CD4-positive, alpha-beta T cell treated with Interferon gamma for 1 hour (primary cell): ENCODE measurements around the gene LUZP2.

Experiments
- DNase-seq: peaks from one replicate; pipeline ENCODE4 v3.0.0-alpha.2; 2020

LUZP2 gene

DNA sequence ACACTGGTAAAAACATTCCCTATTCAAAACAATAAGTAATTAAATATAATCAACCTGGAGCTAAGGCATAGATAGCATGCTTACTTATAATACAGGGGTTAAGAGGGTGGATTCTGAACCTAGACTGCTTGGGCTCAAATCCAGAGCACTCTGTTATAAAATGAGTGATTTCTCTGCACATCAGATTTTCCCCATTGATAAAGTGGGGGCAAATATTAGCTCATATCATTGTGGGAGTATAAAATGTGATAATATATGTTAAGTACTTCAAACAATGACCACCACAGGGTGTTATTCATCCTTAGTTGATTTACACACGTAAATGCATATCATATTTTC lies 139.4 kb downstream of the LUZP2 start:
- DNase-seq = no peak

DNA sequence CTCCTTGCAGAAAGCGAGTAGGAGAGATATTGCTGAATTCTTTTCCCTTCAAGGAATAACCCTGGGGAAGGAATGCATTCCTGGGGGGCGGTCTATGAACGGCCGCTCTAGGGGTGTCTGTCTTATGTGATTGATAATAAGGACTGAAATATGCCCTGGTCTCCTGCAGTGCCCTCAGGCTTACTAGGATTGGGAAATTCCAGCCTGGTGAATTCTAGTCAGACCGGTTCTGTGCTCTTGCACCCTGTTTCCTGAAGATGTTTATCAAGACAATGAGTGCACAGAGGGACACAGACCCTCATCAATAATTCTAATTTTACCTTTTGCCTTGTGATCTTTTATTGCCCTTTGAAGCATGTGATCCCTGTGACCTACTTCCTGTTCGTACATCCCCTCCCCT lies 140.7 kb downstream of the LUZP2 start:
- DNase-seq = no peak

DNA sequence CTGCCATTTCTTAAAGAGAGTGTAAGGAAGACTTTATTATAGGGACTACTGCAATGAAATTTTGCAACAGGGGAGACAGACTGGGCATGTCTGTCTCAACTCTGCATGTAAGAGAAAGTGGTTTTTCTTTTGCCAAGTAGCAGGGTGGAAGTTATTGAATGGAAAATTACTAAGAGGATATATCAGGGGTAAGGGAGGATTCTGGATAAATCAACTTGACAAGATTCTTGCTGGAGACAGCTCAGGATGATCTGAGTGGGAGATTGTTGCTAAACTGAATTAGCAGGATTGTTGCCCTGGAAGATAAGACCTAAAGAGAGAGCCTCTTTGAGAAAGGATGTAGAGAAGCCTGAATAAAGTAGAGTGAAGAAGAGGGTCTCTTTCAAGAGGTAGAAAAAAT lies 145.8 kb downstream of the LUZP2 start:
- DNase-seq = no peak

DNA sequence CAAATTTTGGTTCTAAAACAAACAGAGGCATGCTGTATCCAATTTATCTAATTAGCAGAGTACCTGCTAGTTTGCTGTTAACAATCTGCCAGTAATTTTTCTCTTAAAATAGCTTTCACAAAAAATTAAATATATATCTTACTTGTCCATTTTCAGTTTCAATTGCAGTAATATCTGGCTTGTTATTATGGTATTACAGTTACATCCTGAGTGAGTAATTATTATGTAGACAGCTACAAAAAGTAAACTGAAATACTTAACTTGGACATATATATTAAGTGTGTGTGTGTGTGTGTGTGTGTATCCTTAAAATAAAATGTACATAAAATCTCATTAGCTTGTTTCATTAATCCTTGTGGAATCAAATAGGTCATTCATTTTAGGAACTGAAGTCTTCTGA lies 148.7 kb downstream of the LUZP2 start:
- DNase-seq = no peak

DNA sequence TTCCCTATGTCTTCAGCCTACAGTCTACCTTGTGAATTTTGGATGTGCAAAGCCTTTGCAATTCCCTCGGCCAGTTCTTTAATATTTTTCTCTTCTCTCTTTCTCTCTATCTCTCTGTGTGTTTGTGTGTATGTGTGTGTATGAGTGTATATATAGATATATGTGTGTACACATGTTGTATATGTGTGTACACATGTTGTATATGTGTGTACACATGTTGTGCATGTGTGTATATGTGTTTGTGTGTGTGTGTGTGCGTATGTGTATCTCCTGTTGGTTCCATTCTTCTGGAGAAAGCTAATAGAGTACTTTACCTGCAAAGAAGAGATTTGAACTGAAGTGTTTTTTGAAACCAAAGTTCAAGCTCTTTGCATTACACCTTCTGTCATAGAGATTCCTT lies 155.0 kb downstream of the LUZP2 start:
- DNase-seq = no peak

DNA sequence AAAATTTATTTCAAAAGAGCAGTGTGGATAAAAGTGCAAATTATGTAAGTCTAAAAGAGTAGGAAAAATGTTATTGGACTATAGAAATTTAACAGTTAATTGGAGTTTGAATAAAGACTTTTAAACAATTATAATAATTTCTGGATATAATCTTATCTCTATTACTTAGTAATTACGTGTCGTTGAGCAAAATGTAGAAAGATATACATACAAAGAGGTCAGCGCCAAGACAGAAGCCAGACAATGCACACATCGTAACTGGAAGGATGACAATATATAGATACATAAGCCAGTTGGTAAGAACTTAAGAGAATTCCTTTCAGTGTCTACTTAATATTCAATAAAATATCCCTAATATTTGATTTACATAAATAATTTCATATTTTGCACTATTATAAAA lies 157.0 kb downstream of the LUZP2 start:
- DNase-seq = no peak

DNA sequence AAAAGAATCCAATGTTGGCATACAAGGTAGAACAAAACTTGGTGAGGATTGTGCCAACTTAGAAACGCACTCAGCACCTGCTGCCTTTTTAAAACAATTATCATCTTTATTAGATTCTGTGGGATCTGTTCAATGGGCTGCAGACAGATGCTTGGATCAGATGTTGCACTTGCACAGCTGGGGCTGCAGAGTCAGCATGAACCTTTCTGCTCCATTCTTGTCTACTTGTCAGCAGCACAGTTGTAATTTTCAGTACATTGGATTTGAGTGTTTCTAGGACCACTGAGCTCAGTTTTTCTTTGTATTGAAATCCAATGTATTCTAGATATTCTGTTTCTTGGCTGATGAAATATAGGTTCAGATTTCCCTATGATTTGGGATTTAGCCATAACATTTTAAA lies 164.5 kb downstream of the LUZP2 start:
- no peak for DNase-seq

DNA sequence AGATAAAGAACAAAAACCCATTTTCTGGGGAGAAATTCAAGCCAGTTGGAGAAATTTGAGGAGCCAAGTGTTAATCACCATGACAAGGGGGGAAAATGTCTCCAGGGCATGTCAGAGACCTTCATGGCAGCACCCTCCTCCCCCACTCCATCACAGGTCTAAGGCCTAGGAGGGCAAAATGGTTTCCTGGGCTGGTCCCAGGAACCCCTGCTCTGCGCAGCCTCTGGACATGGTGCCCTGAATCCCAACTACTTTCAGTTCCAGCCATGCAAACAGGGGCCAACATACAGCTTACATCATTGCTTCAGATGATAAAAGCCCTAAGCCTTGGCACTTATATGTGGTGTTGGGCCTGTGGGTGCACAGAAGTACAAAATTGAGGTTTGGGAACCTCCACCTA lies 167.5 kb downstream of the LUZP2 start:
- DNase-seq = no peak

DNA sequence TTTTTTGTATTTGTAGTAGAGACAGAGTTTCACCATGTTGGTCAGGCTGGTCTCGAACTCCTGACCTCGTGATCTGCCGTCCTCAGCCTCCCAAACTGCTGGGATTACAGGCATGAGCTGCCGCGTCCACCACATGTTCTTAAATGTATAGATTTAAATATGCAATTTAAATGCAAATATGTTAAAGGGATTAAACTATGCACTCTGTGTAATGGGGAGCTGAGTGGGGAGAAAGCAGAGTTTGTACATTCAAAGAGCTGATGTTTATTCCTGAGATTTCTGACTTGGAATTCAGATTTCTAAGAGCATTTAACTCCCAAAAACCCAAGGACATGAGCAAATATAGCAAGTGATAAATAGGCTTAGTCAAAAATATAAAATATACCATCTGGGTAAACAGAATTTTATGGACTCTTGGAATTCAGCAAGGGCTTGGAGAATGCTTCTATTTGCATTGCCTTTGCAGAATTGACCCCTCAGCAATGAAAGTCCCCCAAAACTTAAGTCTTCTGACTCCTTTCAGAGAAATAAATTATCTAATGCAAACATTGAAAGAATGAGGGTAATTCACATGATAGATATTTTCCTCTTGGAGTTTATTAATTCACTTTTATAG lies 170.6 kb downstream of the LUZP2 start:
- no peak for DNase-seq

DNA sequence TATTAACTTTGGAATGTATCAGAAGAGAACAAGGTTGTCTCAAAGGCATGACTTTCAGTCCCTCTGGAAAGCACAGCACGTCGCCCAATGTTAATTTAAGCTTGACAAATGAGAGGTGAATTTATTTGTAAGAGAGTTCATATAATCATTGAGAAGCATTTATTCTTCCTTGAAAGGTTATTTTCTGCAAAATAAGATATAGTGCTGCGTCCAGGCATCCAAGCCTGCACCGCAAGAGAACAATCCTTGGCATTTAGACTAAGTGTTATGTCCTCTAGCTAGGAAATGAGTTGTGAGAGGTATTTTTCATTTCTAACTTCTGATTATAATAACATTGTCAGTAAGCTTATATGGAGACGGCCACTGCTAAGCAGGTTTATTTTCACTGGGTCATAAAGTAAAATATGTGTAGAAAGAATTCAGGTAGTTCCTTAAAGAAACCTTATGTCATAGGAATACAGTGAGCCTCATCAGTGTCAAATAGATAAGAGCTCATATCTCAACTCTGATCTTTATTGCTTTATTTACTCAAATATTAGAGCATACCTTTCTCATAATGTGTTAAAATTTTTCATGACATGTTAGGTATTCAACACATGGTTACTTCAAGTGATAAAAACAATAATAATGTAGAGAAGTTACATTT lies 182.0 kb downstream of the LUZP2 start:
- DNase-seq = no peak

DNA sequence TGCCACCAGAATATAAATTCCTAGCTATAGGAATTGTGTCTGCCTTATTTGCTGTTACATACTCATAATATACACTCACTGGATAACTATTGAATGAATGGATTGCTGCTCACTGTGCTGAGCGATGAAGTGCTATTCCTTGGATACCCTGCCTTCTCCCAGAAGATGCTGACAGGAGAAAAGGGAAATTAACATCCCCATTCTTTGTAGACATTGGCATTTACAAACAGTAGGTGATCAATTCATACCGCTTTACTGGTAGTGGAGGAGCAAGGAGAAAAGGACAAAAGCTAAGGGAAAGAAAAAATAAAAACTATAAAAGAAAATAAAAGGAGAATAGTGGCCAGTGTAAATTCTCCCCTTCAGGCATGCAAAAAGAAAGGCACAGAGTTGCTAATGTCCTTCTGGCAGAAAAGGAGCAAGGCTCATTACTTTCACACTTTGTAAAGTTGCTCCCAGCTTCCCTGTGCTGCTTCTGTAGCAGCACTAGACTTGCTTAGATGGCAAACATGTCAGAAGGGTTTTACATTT lies 183.0 kb downstream of the LUZP2 start:
- no peak for DNase-seq

DNA sequence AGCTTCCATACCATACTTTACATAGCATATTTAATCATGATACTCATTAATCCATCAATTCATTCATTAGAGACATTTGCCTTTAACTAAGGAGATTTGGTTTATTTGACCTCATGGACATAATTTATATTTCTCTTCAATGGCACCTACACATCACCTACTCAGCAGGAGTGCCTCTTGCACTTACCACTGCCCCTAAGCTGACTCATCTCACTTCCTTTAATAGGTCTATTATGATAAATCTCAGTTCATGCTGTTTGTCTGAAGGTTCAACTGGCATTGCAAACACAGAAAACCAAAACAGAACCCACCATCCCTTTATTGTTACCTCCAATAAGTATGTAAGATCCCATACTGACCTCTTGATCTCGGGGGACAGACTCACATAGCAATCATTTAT lies 186.7 kb downstream of the LUZP2 start:
- no peak for DNase-seq

DNA sequence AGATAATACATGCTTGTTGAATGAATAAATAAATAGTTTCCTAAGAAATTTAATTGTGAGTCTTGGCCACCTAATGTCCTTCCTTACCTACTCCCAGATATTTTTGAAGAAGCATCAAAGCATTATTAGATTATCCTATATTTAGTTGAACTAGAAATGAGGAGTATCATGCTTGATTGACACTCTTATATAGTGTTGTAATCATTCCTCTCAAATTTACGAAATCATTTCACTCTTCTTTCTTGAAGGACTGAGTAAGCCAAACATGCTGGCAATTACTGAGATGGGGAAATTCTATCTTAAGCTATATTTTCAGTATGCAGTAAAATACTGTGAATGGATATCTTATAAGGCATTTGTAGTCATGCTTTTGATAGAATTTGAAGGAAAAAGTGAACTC lies 189.0 kb downstream of the LUZP2 start:
- no peak for DNase-seq

DNA sequence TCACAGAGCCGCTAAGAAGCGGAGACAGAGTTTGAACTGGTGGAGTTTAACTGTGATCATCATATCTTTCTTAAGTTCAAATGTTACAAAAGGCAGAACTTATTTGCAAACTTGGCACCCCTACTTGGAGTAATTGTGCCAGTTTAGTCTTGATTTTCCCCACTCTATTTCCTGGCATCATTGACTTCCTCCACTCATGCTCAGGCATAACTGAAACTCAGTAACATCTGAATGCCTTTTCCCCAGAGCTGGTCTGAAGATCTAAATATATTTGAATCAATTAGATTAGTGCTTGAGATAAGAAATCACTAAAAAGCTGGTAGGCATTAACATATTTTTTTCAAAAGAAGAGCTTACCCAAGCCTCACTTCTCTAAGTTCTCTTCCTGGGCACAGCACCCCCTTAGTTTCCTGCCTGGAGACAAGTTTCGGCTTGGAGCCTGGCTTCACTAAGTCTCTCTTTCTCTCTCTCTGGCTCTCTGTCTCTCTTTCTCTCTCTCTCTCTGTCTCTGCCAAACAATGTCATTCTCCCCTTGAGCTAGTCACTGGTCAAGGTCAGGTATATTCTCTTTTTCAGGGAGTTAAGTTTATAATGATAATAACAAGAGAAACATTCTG lies 190.8 kb downstream of the LUZP2 start:
- DNase-seq = no peak

DNA sequence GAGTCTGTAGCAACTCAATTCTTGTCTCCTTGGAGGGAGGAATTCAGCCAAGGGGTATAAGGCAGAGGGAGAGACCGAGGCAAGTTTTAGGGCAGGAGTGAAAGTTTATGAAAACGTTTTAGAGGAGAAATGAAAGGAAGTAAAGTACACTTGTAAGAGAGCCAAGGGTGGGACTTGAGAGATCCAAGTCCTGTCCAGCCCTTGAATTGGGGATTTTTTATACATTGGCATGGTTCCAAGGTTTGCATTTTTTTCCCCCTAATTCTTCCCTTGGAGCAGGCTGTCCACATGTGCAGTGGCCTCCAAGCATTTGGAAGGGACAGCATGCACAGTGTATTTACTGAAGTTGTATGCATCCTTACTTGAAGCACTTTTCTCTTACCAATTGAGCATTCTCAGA lies 192.1 kb downstream of the LUZP2 start:
- DNase-seq = no peak

DNA sequence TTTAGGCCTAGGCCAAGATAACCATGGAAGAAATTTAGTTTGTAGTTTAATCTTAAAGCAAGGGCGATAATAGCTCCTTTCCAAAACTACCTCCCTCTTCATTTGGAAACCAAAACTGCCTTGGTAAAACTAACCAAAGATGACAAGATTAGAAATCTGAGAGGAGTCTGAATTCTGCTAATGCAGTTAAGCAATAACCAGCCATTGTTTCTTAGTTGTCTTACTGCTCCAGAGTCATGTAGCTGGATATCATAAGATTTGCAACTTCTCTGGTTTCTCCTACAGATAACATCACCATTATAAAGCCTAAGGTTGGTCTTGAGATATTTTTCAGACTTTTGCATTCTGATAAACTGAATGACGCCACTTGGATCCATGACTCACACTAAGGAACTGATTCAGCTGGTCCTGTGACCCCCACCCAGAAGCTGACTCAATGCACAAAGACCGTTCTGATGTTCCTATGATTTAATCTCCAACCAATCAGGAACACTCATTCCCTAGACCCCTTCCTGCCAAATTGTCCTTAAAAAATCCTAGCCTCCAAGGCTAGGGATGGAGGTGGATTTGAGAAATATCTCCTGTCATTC lies 200.8 kb downstream of the LUZP2 start:
- no peak for DNase-seq

DNA sequence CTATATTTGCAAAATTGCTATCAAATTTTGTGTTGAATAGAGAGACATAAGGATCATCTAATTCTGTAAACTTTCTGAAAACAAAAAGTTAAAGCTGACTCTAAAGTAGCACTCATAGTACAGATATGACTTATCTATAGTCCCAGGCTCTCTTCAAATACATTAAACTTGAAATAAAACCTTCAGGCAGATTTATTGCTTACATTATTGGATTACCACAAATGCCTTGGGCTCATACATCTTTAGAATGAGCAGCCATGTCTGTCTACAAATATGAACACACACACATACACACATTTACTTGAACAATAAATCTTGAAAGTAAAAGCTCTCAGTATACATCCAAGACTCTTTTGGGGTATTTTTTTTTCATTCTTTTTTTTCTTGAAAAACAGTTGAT lies 207.9 kb downstream of the LUZP2 start:
- DNase-seq = no peak

DNA sequence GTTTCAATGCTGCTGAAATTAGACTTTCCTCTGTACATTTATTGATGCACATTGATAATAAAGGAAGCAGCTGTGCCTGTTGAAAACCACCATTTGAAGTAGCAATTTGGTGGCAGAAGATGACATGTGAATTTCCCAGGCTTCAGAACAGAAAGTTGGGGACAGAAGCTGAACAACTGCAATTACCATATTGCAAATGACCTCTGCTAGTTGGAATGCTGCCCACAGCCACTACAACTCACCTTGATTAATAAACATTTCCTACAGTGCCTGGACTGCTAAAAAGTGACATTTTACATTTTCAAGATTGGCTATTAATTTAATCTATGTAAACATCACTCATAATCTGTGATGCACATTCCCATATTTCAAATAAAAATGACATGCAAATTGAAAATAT lies 208.6 kb downstream of the LUZP2 start:
- no peak for DNase-seq

DNA sequence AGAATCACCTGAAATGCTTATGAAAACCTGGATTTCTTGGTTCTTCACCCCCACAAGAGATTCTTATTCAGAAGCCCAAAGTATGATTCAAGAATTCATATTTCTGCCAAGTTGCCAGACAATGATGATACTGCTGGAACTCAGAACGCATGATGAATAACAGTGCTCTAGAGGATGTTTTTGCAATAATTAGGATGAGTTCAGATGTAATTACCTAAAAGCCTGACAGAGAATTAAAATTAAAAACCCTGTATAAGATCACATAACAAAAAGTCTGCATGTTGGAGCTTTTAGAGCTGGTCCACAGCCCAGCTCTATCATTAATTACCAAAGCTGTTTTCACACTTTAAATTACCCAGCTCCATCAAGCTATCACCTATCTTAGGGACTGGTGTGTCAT lies 211.8 kb downstream of the LUZP2 start:
- DNase-seq = no peak

DNA sequence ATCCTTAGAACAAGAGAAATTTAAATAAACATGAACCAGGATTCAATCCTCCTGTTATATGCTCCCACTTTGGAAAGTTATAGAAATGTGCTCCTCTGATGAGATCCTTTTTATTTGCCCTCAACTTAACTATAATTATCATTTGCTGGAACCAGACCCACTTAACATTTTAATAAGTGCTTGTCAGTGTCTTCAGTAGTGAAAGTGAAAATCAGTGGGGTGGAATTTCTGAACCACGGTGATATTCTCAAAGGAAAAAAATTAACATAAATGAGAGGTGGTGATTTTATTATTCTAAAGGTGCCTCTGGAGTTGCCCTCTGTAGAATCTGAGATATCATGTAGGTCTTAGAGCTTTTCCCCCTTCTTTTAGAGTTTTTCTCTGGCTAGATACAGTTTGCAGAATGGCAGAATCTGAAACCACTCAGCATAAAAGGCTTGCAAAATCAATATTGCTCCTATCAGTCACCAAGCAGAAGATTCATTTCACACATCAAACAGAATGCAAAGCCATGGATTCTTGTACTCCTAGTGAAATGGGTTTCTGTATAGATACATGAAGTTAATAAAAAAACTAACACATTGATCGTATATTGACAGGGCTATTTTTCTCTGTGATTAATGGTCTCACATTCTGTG lies 213.2 kb downstream of the LUZP2 start:
- no peak for DNase-seq

DNA sequence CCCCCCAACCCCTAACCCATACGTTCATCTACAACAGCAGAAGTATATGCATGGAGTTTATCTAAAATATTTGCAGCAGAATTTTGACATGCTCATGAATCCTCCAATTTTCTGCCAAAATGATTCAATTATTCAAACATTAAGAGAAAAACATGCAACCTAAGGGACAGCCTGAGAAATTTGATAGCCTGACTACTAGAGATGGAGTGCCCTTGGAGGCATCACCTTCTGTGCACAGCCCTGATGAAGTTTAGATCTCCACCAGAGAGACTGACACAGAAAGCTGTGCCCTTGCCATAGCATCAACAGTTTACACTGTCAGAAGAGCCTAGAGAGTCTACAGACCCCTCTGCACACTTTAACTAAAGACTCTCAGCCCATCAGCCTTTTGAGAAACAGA lies 217.7 kb downstream of the LUZP2 start:
- DNase-seq = no peak

DNA sequence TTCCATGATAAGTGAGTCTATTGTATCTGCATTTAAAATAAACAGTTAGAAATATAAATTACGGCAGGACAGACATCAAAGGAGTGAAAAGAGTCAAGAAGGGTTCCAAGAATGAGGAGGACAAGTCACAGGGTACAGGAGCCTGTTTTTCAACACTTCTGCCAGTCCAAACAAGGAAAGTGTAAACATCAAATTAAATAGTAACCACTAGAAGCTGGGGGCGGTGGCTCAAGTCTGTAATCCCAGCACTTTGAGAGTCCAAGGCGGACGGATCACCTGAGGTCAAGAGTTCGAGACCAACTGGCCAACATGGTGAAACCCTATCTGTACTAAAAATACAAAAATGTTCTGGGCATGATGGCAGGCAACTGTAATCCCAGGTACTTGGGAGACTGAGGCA lies 219.6 kb downstream of the LUZP2 start:
- DNase-seq = no peak

DNA sequence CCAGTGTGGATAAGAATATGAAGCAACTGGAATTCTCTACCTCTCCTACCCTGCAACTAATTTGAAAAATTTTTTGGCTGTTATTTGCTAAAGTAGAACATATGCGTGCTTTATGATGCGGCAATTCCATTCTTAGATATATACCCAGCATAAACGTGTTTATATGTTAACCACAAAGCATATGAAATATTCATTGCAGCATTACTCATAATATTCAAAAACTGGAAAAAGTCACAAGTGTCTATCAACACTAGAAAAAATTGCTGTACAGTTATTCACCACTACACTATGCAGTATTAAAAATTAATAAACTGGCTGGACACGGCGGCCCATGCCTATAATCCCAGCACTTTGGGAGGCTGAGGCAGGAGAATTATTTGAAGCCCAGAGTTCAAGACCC lies 226.4 kb downstream of the LUZP2 start:
- DNase-seq = no peak

DNA sequence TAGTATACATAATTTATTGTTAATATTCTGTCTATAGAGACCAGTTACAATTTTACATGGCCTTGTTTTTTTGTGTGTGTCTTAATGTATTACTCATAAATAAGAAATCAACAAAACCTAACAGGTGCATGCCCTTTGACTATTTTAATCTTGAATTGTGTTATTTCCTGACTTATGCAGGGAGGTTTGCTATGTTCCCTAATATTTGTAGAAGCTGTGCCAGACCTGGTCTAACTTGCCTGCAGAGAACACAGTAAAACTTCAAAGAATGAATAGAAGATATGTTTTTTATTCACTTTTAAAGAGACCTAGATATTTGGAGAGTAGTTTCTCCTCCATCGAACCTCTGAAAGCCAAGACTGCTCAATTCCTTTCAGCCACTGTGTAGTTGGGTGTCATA lies 234.7 kb downstream of the LUZP2 start:
- DNase-seq = no peak
